HepG2 (cell line): ENCODE measurements around the gene METRN. TPM values are rescaled to one million over a fixed set of nuclear protein-coding genes. Genes with fewer than 3 reads are reported as not detected.
A peak's percentile ranks its signal among the peaks of the same experiment; 100 is the strongest.

Experiments
- CCDC6 ChIP-seq: sonication (generic); formaldehyde crosslinking; IDR thresholded peaks from 2 replicates; pipeline ENCODE4 v1.8.1; 2022; ENCODE audit warnings: mild to moderate bottlenecking, missing genetic modification reagents, moderate library complexity
- CHCHD3 ChIP-seq: sonication (generic); formaldehyde crosslinking; IDR thresholded peaks from 2 replicates; pipeline ENCODE4 v1.8.0; 2022; ENCODE audit warnings: mild to moderate bottlenecking, missing genetic modification reagents, moderate library complexity
- FOXJ3 ChIP-seq: sonication (generic); formaldehyde crosslinking; IDR thresholded peaks from 2 replicates; pipeline ENCODE4 v1.4.0; 2020; ENCODE audit warnings: missing genetic modification reagents, mild to moderate bottlenecking, borderline replicate concordance
- GABPA ChIP-seq, 2 experiments: IDR thresholded peaks; 2 replicates each; pipeline ENCODE4 v1.6.1; 2011 to 2016; ENCODE audit warnings: low read depth in 2 of 2, low read length in 1 of 2, missing biosample characterization in 1 of 2, missing genetic modification characterization in 1 of 2
- KLF11 ChIP-seq: IDR thresholded peaks from 2 replicates; pipeline ENCODE4 v1.6.1; 2016; ENCODE audit warnings: missing compliant biosample characterization
- NFIC ChIP-seq: IDR thresholded peaks from 2 replicates; pipeline ENCODE4 v1.6.1; 2012; ENCODE audit warnings: mild to moderate bottlenecking, low read length, inconsistent platforms
- NFYB ChIP-seq: sonication (generic); formaldehyde crosslinking; IDR thresholded peaks from 2 replicates; pipeline ENCODE4 v1.4.0; 2020; ENCODE audit warnings: missing genetic modification reagents
- RARG ChIP-seq: sonication (generic); formaldehyde crosslinking; IDR thresholded peaks from 2 replicates; pipeline ENCODE4 v1.4.0; 2020; ENCODE audit warnings: low read depth, mild to moderate bottlenecking, missing genetic modification reagents
- TFE3 ChIP-seq: IDR thresholded peaks from 2 replicates; pipeline ENCODE4 v1.6.1; 2016
- XBP1 ChIP-seq: sonication (generic); formaldehyde crosslinking; IDR thresholded peaks from 2 replicates; pipeline ENCODE4 v1.5.0; 2020; ENCODE audit warnings: missing genetic modification reagents
- ZBTB3 ChIP-seq: sonication (generic); formaldehyde crosslinking; IDR thresholded peaks from 2 replicates; pipeline ENCODE4 v1.4.0; 2020; ENCODE audit warnings: low read depth, mild to moderate bottlenecking, moderate library complexity, missing genetic modification reagents, borderline replicate concordance
- ZBTB38 ChIP-seq: sonication (generic); formaldehyde crosslinking; IDR thresholded peaks from 2 replicates; pipeline ENCODE4 v1.5.1; 2020; ENCODE audit warnings: mild to moderate bottlenecking, missing genetic modification reagents
- ZFP91 ChIP-seq: sonication (generic); formaldehyde crosslinking; IDR thresholded peaks from 2 replicates; pipeline ENCODE4 v1.9.0; 2022; ENCODE audit warnings: missing genetic modification reagents, mild to moderate bottlenecking, borderline replicate concordance
- ZNF431 ChIP-seq: sonication (generic); formaldehyde crosslinking; IDR thresholded peaks from 2 replicates; pipeline ENCODE4 v1.9.0; 2022; ENCODE audit warnings: missing genetic modification reagents, low read depth, mild to moderate bottlenecking, borderline replicate concordance
- ZNF446 ChIP-seq: sonication (generic); formaldehyde crosslinking; IDR thresholded peaks from 2 replicates; pipeline ENCODE4 v1.5.0; 2020; ENCODE audit warnings: mild to moderate bottlenecking, missing genetic modification reagents
- ZNF558 ChIP-seq: sonication (generic); formaldehyde crosslinking; IDR thresholded peaks from 2 replicates; pipeline ENCODE4 v1.9.0; 2022; ENCODE audit warnings: mild to moderate bottlenecking, missing genetic modification reagents, borderline replicate concordance
- ZNF562 ChIP-seq: sonication (generic); formaldehyde crosslinking; IDR thresholded peaks from 2 replicates; pipeline ENCODE4 v1.8.0; 2022; ENCODE audit warnings: missing genetic modification reagents, borderline replicate concordance
- ZNF563 ChIP-seq: sonication (generic); formaldehyde crosslinking; IDR thresholded peaks from 2 replicates; pipeline ENCODE4 v1.8.0; 2022; ENCODE audit warnings: mild to moderate bottlenecking, moderate library complexity, missing genetic modification reagents
- ZNF576 ChIP-seq: sonication (generic); formaldehyde crosslinking; IDR thresholded peaks from 2 replicates; pipeline ENCODE4 v1.4.0; 2020; ENCODE audit warnings: mild to moderate bottlenecking, missing genetic modification reagents
- ZNF773 ChIP-seq: sonication (generic); formaldehyde crosslinking; IDR thresholded peaks from 2 replicates; pipeline ENCODE4 v1.4.0; 2020; ENCODE audit warnings: missing genetic modification reagents, borderline replicate concordance
- ZNF883 ChIP-seq: sonication (generic); formaldehyde crosslinking; IDR thresholded peaks from 2 replicates; pipeline ENCODE4 v1.5.1; 2020; ENCODE audit warnings: mild to moderate bottlenecking, missing genetic modification reagents; ENCODE audit errors: not compliant biosample characterization
- polyA plus RNA-seq, 8 experiments: library from polyadenylated mRNA; depleted of rRNA in 3 of 8; stranded (reverse) in 7 of 8; unstranded in 1 of 8; fragments of >200 nt; fragmentation: Illumina TruSeq in 4 of 8; extraction: Trizol in 4 of 8; gene quantifications; 2 replicates each; pipeline versions ENCODE4 v1.2.1 to v1.2.3, GENCODE V29; 2011 to 2016; ENCODE audit warnings: low read depth in 4 of 8, missing spikeins in 1 of 8, mixed read lengths in 1 of 8; ENCODE audit not compliant: insufficient read depth in 1 of 8
- total RNA-seq, 5 experiments: library from RNA; depleted of rRNA; stranded (reverse); fragments of >200 nt; fragmentation: Illumina TruSeq; extraction: Trizol; gene quantifications; 2 replicates each; pipeline ENCODE4 v1.2.3, GENCODE V29; 2016; ENCODE audit warnings: low read depth in 1 of 5
- TF ChIP-seq, protein P1 (sequence below): sonication (generic); formaldehyde crosslinking; IDR thresholded peaks from 2 replicates; pipeline ENCODE4 v1.5.0; 2020; ENCODE audit warnings: missing genetic modification reagents
- TF ChIP-seq, protein P2 (sequence below): fragments of 450-650 bp; IDR thresholded peaks from 2 replicates; pipeline ENCODE4 v1.6.1; 2017

Gene METRN
- total and polyA plus RNA-seq, 2 of the 13 experiments (the other 11 are each of a cell fraction or from before 2014, with no cell fraction given) = 25.5 to 46.1 TPM

DNA sequence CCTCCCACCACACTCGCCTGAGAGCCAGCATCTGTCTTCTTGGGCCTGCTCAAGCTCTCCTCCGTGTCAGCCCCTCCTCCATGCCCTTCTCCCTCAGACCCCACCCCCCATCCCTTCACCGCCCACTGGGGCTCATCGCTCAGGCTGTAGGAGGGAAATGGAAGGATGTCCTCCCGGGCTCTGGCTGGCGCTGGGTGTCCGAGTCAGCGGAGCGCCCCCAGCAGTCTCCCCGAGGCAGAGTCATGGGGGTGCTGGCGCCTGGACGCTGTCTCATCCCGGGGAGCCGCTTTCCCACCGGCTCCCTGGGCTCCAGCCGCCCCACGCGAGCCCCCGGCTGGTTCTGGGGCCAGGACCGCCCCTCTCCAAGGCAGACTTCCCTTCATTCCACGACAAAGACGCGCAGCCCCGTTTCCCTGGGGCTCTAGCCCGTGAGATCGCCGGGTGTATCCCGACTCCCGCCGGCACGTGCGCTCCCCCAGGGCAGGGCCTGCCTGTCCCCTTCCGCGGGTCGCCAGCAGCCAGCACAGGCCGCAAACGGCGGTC, 5.6 kb downstream of the METRN start (continued):
- TF ChIP-seq ZNF446 (CRISPR knock-in tag) (no peak), ZNF576 (CRISPR knock-in tag) (no peak), TFE3 (CRISPR knock-in tag) (no peak), FOXJ3 (CRISPR knock-in tag) (no peak), ZNF431 (CRISPR knock-in tag) (no peak), RARG (CRISPR knock-in tag) (no peak), CHCHD3 (CRISPR knock-in tag) (no peak), ZNF563 (CRISPR knock-in tag) (no peak), ZNF562 (CRISPR knock-in tag) (no peak), CCDC6 (CRISPR knock-in tag) (no peak), NFYB (no peak), ZNF773 (no peak), ZBTB3 (no peak), ZNF558 (no peak), ZFP91 (CRISPR knock-in tag) (0 out of 2 replicates have a peak, but pooled peaks have one; percentile 37), KLF11 (CRISPR knock-in tag) (no peak), NFIC (no peak), ZBTB38 (CRISPR knock-in tag) (no peak), XBP1 (CRISPR knock-in tag) (no peak), ZNF883 (CRISPR knock-in tag) (no peak), GABPA (IDR thresholded peaks at IDR 0.05; ENCODE audit: low read depth, low read length) (no peak), GABPA (CRISPR knock-in tag; IDR thresholded peaks at IDR 0.05; ENCODE audit: low read depth) (no peak)
- TF ChIP-seq, protein P1, sequence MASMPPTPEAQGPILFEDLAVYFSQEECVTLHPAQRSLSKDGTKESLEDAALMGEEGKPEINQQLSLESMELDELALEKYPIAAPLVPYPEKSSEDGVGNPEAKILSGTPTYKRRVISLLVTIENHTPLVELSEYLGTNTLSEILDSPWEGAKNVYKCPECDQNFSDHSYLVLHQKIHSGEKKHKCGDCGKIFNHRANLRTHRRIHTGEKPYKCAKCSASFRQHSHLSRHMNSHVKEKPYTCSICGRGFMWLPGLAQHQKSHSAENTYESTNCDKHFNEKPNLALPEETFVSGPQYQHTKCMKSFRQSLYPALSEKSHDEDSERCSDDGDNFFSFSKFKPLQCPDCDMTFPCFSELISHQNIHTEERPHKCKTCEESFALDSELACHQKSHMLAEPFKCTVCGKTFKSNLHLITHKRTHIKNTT (CRISPR knock-in tag) = no peak
- TF ChIP-seq, protein P2, sequence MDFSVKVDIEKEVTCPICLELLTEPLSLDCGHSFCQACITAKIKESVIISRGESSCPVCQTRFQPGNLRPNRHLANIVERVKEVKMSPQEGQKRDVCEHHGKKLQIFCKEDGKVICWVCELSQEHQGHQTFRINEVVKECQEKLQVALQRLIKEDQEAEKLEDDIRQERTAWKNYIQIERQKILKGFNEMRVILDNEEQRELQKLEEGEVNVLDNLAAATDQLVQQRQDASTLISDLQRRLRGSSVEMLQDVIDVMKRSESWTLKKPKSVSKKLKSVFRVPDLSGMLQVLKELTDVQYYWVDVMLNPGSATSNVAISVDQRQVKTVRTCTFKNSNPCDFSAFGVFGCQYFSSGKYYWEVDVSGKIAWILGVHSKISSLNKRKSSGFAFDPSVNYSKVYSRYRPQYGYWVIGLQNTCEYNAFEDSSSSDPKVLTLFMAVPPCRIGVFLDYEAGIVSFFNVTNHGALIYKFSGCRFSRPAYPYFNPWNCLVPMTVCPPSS = no peak
